GM19238 (cell line): ENCODE results near the gene RBM18.

Experiments
- DNase-seq: peaks from one replicate; pipeline ENCODE4 v3.0.0; 2011; ENCODE audit warnings: low spot score; ENCODE audit not compliant: insufficient read length

RBM18 gene

GRCh38 chr9:122264360-122265148 lies at the start of gene RBM18, which contains the start of gene MRRF:
Gene RBM18, minus strand, starts transcription at chr9:122264840. Its CDS starts 3,348 bp downstream, at chr9:122261492.
Gene MRRF, plus strand, starts transcription at chr9:122264882. Its CDS starts 6,010 bp downstream, at chr9:122270892.
- DNase-seq = peak; percentile 75

GRCh38 chr9:122314165-122314564 lies 49.5 kb upstream of the RBM18 start:
- DNase-seq = no peak

- no peak for DNase-seq
Observed at GRCh38 chr9:122309861-122310260, 45.2 kb upstream of the RBM18 start.

GRCh38 chr9:122307925-122308324 lies 43.3 kb upstream of the RBM18 start:
- no peak for DNase-seq

GRCh38 chr9:122307061-122307460 lies 42.4 kb upstream of the RBM18 start:
- no peak for DNase-seq

GRCh38 chr9:122302237-122303093 lies 37.8 kb upstream of the RBM18 start:
- DNase-seq = no peak

- DNase-seq = no peak
Observed at GRCh38 chr9:122297512-122297911, 32.9 kb upstream of the RBM18 start.

- DNase-seq = no peak
Observed at GRCh38 chr9:122294531-122294930, 29.9 kb upstream of the RBM18 start.

GRCh38 chr9:122291458-122291857 lies 26.8 kb upstream of the RBM18 start:
- DNase-seq = no peak

- DNase-seq = no peak
Observed at GRCh38 chr9:122287214-122287720, 22.6 kb upstream of the RBM18 start.

- DNase-seq = no peak
Observed at GRCh38 chr9:122286764-122287163, 22.1 kb upstream of the RBM18 start.

- DNase-seq = no peak
Observed at GRCh38 chr9:122281368-122281767, 16.7 kb upstream of the RBM18 start.

GRCh38 chr9:122277285-122277897 lies 12.8 kb upstream of the RBM18 start:
- DNase-seq = no peak

- DNase-seq = no peak
Observed at GRCh38 chr9:122276096-122276495, 11.5 kb upstream of the RBM18 start.

GRCh38 chr9:122274055-122274454 lies 9.4 kb upstream of the RBM18 start:
- DNase-seq = no peak

- no peak for DNase-seq
Observed at GRCh38 chr9:122268041-122268814, 3.6 kb upstream of the RBM18 start.

- DNase-seq = peak; percentile 5
Observed at GRCh38 chr9:122265149-122265915, 692 bp upstream of the RBM18 start.

GRCh38 chr9:122263699-122264349 lies 816 bp downstream of the RBM18 start:
- DNase-seq = no peak

GRCh38 chr9:122262073-122262472 lies 2.6 kb downstream of the RBM18 start:
- DNase-seq = no peak

GRCh38 chr9:122261469-122261881 lies 3.2 kb downstream of the RBM18 start:
- no peak for DNase-seq
